Mesodermal cell (in vitro differentiated cells): Measurements from ENCODE around the gene THEM4.
"Not testable (repeated sequence)": the region's sequence is repeated elsewhere in the genome, so short reads cannot be mapped to it uniquely, and the experiment has no call there.

Source experiments
- H3K27ac ChIP-seq: 2 replicates; pipeline ENCODE4 v1.7.0; 2013; ENCODE audit warnings: mild to moderate bottlenecking, low read depth, low read length, moderate library complexity; ENCODE audit not compliant: severe bottlenecking
- H3K36me3 ChIP-seq: 2 replicates; pipeline ENCODE4 v1.7.1; 2013; ENCODE audit warnings: mild to moderate bottlenecking, low read length, moderate library complexity; ENCODE audit not compliant: control insufficient read depth, insufficient read depth
- H3K4me1 ChIP-seq: one replicate; pipeline ENCODE4 v1.7.1; 2013; ENCODE audit warnings: mild to moderate bottlenecking, low read length; ENCODE audit not compliant: insufficient read depth, control insufficient read depth, poor library complexity, severe bottlenecking
- H3K4me3 ChIP-seq: 2 replicates; pipeline ENCODE4 v1.7.0; 2013; ENCODE audit warnings: low read length, control low read depth, mild to moderate bottlenecking; ENCODE audit not compliant: insufficient read depth, poor library complexity, severe bottlenecking; ENCODE audit errors: extremely low read depth
- H3K9me3 ChIP-seq: 2 replicates; pipeline ENCODE4 v1.7.1; 2013; ENCODE audit warnings: mild to moderate bottlenecking, low read length, moderate library complexity; ENCODE audit not compliant: control insufficient read depth
- WGBS, 2 experiments: methylation state at CpG; one replicate each; pipeline ENCODE4 v1.1.5; 2013; ENCODE audit warnings: missing lambda C conversion rate in 2 of 2; ENCODE audit not compliant: insufficient coverage in 2 of 2; 5-methylcytosine and 5-hydroxymethylcytosine counted together

Gene THEM4

DNA sequence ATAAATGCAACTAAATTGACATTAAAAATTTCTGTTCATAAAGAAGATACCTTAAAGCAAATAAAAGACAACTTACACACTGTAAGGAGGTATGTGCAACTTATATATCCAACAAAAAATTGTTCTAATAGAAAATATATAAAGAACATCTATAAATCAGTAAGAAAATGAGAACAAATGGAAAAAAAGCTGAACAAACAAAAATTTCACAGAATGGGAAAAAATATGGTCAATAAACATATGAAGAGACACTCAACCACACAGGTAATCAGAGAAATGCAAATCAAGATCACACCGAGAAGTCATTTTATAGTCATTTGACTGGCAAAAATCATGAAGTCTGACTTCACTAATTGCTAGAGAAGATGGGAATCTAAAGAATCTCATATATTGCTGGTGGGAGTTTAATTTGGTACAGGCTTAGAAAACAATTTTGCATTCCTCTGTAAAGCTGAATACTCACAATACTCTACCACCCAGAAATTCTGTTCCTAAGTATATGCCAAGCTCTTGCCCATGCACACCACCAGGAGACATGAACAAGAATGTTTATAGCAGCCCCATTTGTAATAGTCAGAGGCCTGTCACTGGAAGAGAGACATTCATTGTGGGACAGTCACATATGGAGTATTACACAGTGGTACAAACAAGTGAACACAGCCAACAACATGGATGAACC, 33.8 kb downstream of the THEM4 start:
- Histone ChIP-seq H3K4me1 (peaks cover 2% of the 10 kb centered on the region), H3K27ac (no peak overlapping the region), H3K9me3 (no peaks in the 10 kb centered on the region), H3K4me3 (no peak overlapping the region), H3K36me3 (no peaks in the 10 kb centered on the region)
- WGBS, 2 experiments, result no CpG with 5 or more reads among the region's 1 CpG

DNA sequence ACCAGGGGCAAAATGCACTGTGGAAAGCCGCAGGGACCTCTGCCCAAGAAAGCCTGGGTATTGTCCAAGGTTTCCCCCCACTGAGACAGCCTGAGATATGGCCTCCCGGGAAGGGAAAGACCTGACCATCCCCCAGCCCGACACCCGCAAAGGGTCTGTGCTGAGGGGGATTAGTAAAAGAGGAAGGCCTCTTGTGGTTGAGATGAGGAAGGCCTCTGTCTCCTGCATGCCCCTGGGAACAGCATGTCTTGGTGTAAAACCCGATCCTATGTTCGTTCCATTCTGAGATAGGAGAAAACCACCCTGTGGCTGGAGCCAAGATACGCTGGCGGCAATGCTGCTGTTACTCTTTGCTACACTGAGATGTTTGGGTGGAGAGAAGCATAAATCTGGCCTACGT, 36.5 kb downstream of the THEM4 start:
- H3K9me3 ChIP-seq, H3K36me3 ChIP-seq, H3K27ac ChIP-seq, H3K4me3 ChIP-seq, H3K4me1 ChIP-seq: not testable (repeated sequence)
- WGBS, 2 experiments, result 50 to 69% methylated on average over 5 to 7 of the region's 9 CpGs

DNA sequence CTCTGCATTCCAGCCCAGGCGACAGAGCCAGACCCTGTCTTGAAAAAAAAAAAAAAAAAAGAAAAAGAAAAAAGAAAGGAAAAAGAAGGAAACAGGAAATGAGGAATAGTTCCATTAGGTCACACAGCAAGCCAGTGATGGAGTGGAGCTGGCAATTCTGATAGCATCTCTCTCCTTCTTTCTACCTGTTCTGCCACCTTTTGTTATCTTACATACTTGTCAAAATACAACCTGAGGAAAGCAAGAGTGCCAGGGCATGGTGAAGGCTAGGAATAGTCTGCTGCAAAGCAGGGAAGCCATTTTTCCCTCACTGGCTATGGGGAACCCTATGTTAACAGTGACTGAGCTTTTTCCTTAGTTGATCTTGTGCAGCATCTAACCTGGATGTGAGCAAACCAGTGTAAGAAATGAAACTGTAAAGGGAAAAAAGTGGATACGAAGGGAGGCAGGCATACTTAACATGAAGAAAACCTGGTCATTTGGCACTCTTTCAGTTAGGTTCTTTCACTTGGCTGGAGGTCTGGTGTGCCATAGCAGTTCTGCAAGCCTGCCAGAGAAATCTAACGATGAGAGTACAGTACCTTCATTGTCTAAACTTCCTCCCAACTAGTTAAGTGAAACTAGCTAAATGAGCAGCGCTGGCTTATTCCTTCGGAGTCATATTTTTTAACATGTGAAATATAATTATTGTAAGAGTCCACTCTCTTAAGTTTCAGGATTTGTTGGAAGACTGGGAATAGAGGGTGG, 37.9 kb downstream of the THEM4 start:
- Histone ChIP-seq H3K4me1 (peaks cover 2% of the 10 kb centered on the region), H3K27ac (no peak overlapping the region), H3K9me3 (no peaks in the 10 kb centered on the region), H3K4me3 (no peak overlapping the region), H3K36me3 (no peaks in the 10 kb centered on the region)
- WGBS, 2 experiments, result 93% methylated on average over 3 of the region's 5 CpGs

DNA sequence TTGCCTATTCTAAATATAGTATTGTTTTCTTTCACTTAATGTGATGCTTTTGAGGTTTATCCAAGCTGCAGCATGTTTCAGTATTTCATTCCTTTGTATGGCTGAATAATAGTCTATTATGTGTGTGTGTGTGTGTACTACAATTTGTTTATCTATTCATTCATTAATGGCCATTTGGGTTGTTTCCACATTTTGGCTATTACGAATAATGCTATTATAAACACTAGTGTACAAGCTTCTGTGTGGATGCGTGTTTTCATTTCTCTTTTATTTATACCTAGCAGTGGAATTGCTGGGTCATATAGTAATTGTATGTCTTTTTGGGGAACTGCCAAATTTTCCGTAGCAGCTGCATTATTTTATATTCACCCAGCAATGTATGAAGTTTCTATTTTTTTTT, 40.8 kb downstream of the THEM4 start:
- no peak overlapping the region for H3K27ac ChIP-seq
- WGBS, 2 experiments, result 80% methylated on average over 1 of the region's 3 CpGs; no CpG with 5 or more reads in 1 of the 2 experiments
- peaks cover 2% of the 10 kb centered on the region for H3K4me1 ChIP-seq
- H3K36me3 ChIP-seq, result no peaks in the 10 kb centered on the region
- no peaks in the 10 kb centered on the region for H3K9me3 ChIP-seq
- H3K4me3 ChIP-seq, result no peak overlapping the region

DNA sequence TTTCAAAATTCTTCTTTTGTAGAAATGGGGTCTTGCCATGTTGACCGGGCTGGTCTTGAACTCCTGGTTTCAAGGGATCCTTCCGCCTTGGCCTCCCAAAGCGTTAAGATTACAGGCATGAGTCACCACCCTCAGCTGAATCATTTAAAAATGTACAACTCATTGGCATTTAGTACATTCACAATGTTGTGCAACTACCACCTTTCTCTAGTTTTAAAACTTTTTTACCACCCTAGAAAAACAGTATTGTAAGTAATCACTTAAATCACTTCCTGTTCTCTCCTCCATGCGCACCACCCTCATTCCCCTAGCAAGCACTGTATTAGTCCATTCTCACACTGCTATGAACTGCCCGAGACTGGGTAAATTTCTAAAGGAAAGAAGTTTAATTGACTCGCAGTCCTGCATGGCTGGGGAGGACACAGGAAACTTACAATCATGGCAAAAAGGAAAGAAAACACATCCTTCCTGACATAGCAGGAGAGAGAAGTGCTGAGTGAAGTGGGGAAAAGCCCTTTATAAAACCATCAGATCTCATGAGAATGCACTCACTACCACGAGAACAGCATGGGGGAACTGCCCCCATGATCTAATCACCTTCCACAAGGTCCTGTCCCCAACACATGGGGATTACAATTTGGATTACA, 41.4 kb downstream of the THEM4 start:
- 82 to 90% methylated on average over 4 to 5 of the region's 7 CpGs for whole genome bisulfite sequencing, 2 experiments
- no peaks in the 10 kb centered on the region for H3K36me3 ChIP-seq
- no peaks in the 10 kb centered on the region for H3K9me3 ChIP-seq
- H3K27ac ChIP-seq, result no peak overlapping the region
- H3K4me1 ChIP-seq, result peaks cover 2% of the 10 kb centered on the region
- H3K4me3 ChIP-seq, result no peak overlapping the region

DNA sequence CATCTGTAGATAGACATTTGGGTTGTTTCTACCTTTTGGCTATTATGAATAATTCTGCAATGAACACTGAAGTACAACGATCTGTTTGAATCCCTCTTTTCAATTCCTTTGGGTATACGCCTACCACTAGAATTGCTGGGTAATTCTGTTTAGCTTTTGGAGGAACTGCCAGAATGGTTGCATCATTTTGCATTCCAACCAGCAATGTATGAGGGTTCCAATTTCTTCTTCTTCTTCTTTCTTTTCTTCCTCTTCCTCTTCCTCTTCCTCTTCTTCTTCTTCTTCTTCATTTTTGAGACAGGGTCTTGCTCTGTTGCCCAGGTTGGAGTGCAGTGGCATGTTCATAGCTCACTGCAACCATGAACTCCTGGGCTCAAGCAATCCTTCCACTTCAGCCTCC, 42.0 kb downstream of the THEM4 start:
- 90% methylated on average over 2 of the region's 2 CpGs; no CpG with 5 or more reads in 1 of the 2 experiments for WGBS, 2 experiments
- Histone ChIP-seq H3K4me1 (peaks cover 2% of the 10 kb centered on the region), H3K27ac (no peak overlapping the region), H3K36me3 (no peaks in the 10 kb centered on the region), H3K4me3 (no peak overlapping the region), H3K9me3 (no peaks in the 10 kb centered on the region)

DNA sequence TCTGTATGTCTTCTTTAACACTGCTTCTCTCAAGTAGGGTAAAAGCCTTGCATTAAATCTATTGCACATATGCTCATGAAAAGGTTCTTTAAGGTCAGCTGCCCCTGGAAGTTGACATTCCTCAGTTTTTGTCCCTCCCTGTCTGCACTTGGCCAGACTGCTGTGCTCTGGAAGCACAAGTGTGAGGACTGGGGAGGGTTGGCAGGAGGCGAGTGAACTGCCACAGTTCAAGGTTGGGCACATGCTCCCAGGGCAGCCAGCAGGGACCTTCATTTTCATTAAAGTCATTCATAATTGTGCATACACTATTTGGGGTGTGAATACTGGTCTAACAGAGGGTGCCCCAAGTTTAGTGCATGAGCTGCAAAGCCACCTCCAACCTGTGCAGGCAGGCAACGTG, 44.9 kb downstream of the THEM4 start:
- no peaks in the 10 kb centered on the region for H3K4me1 ChIP-seq
- H3K4me3 ChIP-seq, result no peak overlapping the region
- no peaks in the 10 kb centered on the region for H3K36me3 ChIP-seq
- no peak overlapping the region for H3K27ac ChIP-seq
- 100% methylated on average over 1 of the region's 2 CpGs; no CpG with 5 or more reads in 1 of the 2 experiments for WGBS, 2 experiments
- no peaks in the 10 kb centered on the region for H3K9me3 ChIP-seq

DNA sequence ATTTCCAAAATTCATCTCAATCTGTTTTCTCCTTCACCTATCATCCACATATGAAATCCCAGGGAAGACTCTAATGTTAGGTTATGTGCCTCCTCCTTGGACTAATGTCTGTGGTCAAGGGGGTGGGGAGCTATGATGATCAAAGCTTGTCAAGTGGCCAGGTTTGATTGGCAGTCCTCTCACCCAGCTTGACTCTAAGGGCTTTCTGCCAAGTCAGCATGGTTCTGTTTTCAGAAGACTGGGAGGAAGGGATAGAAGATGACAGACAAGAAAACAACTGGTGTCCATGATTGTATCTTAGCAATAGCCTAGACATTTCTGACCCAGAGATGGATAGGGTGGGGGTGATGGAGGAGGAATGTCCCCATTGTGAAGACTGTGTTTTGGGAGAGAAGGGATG, 46.7 kb downstream of the THEM4 start:
- H3K4me3 ChIP-seq, result no peak overlapping the region

DNA sequence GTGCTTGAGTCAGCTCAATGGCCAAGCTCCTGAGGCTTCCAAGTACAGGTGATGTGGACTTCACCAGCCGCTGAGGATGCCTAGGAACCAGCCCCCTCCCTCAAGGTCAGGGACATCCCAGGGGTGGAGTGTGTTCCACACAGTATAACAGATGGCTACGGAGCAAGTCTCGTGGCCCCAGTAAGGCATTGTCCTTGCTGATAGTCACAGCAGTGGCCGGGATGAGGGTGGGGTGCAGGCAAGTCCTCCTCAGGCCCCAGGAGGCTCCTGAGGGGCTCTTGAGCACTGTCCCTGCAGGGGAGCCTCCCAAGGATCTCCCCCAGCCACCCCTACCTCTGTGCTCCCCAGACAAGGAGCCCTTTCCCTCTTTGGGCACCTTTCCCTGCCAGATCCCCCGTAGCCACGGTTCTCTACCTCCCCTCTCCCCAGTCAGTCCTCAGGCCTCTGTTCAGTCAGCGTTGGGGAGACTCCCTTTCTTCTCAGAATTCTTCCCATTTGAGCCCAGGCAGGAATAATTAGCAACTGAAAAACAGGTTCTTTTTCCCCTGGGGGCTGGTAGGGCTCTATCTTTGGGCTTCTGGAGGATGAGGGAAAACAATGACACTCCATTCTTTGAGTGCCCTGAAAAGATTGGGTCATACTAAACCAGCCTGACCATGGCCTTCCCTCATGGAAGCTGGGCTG, 48.7 kb downstream of the THEM4 start:
- 43 to 59% methylated on average over 7 of the region's 7 CpGs for WGBS, 2 experiments
- no peak overlapping the region for H3K4me3 ChIP-seq
- no peak overlapping the region for H3K27ac ChIP-seq
- no peaks in the 10 kb centered on the region for H3K36me3 ChIP-seq
- no peaks in the 10 kb centered on the region for H3K9me3 ChIP-seq
- peaks cover 24% of the 10 kb centered on the region for H3K4me1 ChIP-seq

More for the DNA sequence above, 46.7 kb downstream of the THEM4 start:
- Histone ChIP-seq H3K36me3 (no peaks in the 10 kb centered on the region), H3K27ac (no peak overlapping the region), H3K9me3 (no peaks in the 10 kb centered on the region), H3K4me1 (peaks cover 15% of the 10 kb centered on the region)

DNA sequence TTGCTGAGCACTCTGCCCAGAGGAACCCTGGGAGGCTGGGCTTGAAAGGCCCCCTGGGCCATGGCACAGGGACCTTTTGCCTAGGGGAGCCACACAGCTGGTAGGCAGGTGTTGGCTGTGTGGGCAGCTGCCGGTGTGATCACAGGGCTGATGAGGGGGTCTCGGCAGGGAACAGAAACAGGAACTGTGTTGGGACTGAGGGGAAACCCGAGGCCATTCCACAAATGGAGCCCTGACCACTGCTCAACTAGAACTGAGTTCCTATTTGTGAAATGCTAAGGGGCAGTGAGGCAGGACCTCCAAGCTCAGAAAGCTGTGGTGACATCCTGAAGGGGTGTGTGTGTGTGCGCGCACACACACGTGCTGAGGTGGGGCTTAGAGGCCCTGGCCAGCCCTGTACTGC, 49.4 kb downstream of the THEM4 start:
- Histone ChIP-seq H3K4me3 (no peak overlapping the region), H3K27ac (no peak overlapping the region), H3K36me3 (no peaks in the 10 kb centered on the region), H3K4me1 (peaks cover 24% of the 10 kb centered on the region), H3K9me3 (no peaks in the 10 kb centered on the region)
- 68 to 82% methylated on average over 3 of the region's 6 CpGs for WGBS, 2 experiments
